ENCODE measurements around the gene SLK. TPM values are rescaled to one million over a fixed set of nuclear protein-coding genes. Genes with fewer than 3 reads are reported as not detected.

Gene SLK
- total and polyA plus RNA-seq, 4 donors: 13.3 to 86.4 (median 31.3) TPM

DNA sequence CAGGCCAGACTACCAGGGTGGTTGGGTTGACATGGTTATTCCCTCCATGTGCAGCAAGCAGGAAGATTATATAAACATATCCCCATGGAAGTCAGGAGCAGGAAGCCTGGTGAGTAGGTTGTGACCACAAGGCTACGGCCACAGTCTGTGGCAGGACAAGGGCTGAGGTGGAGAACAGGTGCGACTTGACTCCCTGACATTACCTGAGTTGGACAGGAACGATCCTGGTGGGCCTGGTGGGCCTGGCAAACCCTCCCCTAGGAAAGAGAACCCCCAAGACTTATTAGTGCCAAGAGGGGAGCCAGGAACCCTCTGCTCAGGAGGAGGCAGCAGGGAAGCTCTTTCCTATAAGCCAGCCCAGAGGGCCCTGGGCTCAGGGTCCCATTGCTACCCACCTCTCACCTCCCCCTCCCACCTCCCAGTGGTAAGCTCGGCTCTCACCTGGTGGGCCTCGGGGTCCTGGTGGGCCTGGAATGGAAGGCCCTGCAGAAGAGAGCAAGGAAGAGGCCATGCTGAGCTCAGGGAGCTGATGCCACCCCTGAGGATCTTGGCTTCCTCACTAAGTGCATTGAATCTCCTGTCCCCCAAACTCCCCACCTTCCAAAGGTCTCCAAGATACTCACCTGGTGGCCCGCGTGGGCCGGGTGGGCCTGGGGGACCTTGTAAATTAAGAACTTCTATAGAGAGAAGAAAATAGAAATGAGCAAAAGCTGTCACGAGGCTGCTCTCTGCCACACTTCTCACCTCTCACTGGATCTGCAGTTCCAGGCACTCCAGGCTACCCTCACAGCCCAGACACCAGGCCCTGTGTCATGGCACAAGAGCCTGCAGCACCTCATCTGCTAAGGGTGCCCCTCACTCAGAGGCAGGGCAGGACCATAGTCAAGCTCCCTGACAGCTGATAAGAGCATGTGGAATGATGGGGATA is 74.2 kb downstream of the SLK start:
- 83 to 88% methylated on average over 9 of the region's 9 CpGs for WGBS, 2 donors
- Histone ChIP-seq H3K4me3 (no peak overlapping the region), H3K27me3 (ENCODE audit: control insufficient read depth in 3 of 3, insufficient read depth in 3 of 3, low read length in 2 of 3) (no peaks in the 10 kb centered on the region), H3K9me3 (ENCODE audit: control insufficient read depth in 4 of 4, insufficient read depth in 3 of 4, low read length in 3 of 4) (no peaks in the 10 kb centered on the region), H3K4me1 (ENCODE audit: control insufficient read depth in 5 of 5, insufficient read depth in 5 of 5, low read length in 5 of 5) (no peaks in the 10 kb centered on the region), H3K36me3 (ENCODE audit: control insufficient read depth in 4 of 4, insufficient read depth in 4 of 4, low read length in 4 of 4) (no peaks in the 10 kb centered on the region), H3K9ac (ENCODE audit: insufficient read depth in 1 of 2, low read length in 2 of 2) (no peak overlapping the region), H3K27ac (ENCODE audit: low read depth in 1 of 2, low read length in 1 of 2) (no peak overlapping the region)
- DNase-seq: no peak
- TF ChIP-seq, protein P1, sequence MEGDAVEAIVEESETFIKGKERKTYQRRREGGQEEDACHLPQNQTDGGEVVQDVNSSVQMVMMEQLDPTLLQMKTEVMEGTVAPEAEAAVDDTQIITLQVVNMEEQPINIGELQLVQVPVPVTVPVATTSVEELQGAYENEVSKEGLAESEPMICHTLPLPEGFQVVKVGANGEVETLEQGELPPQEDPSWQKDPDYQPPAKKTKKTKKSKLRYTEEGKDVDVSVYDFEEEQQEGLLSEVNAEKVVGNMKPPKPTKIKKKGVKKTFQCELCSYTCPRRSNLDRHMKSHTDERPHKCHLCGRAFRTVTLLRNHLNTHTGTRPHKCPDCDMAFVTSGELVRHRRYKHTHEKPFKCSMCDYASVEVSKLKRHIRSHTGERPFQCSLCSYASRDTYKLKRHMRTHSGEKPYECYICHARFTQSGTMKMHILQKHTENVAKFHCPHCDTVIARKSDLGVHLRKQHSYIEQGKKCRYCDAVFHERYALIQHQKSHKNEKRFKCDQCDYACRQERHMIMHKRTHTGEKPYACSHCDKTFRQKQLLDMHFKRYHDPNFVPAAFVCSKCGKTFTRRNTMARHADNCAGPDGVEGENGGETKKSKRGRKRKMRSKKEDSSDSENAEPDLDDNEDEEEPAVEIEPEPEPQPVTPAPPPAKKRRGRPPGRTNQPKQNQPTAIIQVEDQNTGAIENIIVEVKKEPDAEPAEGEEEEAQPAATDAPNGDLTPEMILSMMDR (IDR thresholded peaks at IDR 0.05; ENCODE audit: control extremely low read depth, extremely low read depth): no peak
- no peak for ATAC-seq (ENCODE audit: insufficient read depth, low FRiP score)

- Histone ChIP-seq H3K27ac (ENCODE audit: low read depth in 1 of 2, low read length in 1 of 2) (no peak overlapping the region), H3K9ac (ENCODE audit: insufficient read depth in 1 of 2, low read length in 2 of 2) (no peak overlapping the region), H3K4me3 (no peak overlapping the region), H3K36me3 (ENCODE audit: control insufficient read depth in 4 of 4, insufficient read depth in 4 of 4, low read length in 4 of 4) (no peaks in the 10 kb centered on the region), H3K4me1 (ENCODE audit: control insufficient read depth in 5 of 5, insufficient read depth in 5 of 5, low read length in 5 of 5) (no peaks in the 10 kb centered on the region), H3K27me3 (ENCODE audit: control insufficient read depth in 3 of 3, insufficient read depth in 3 of 3, low read length in 2 of 3) (no peaks in the 10 kb centered on the region), H3K9me3 (ENCODE audit: control insufficient read depth in 4 of 4, insufficient read depth in 3 of 4, low read length in 3 of 4) (no peaks in the 10 kb centered on the region)
- WGBS, 2 donors: 88 to 90% methylated on average over 14 of the region's 14 CpGs
- TF ChIP-seq, protein P1 (IDR thresholded peaks at IDR 0.05; ENCODE audit: control extremely low read depth, extremely low read depth): no peak
- no peak for DNase-seq
- ATAC-seq (ENCODE audit: insufficient read depth, low FRiP score): no peak
Observed at GRCh38 chr10:104041891-104042535, 75.1 kb downstream of the SLK start.

- TF ChIP-seq, protein P1 (IDR thresholded peaks at IDR 0.05; ENCODE audit: control extremely low read depth, extremely low read depth): no peak
- ATAC-seq (ENCODE audit: insufficient read depth, low FRiP score): no peak
- H3K36me3 ChIP-seq (ENCODE audit: control insufficient read depth in 4 of 4, insufficient read depth in 4 of 4, low read length in 4 of 4): no peaks in the 10 kb centered on the region
- no peaks in the 10 kb centered on the region for H3K9me3 ChIP-seq (ENCODE audit: control insufficient read depth in 4 of 4, insufficient read depth in 3 of 4, low read length in 3 of 4)
- H3K9ac ChIP-seq (ENCODE audit: insufficient read depth in 1 of 2, low read length in 2 of 2): no peak overlapping the region
- H3K27me3 ChIP-seq (ENCODE audit: control insufficient read depth in 3 of 3, insufficient read depth in 3 of 3, low read length in 2 of 3): no peaks in the 10 kb centered on the region
- WGBS, 2 donors: 76 to 84% methylated on average over 8 of the region's 8 CpGs
- no peak for DNase-seq
- H3K4me3 ChIP-seq: no peak overlapping the region
- H3K27ac ChIP-seq (ENCODE audit: low read depth in 1 of 2, low read length in 1 of 2): no peak overlapping the region
- H3K4me1 ChIP-seq (ENCODE audit: control insufficient read depth in 5 of 5, insufficient read depth in 5 of 5, low read length in 5 of 5): no peaks in the 10 kb centered on the region
Observed at GRCh38 chr10:104043185-104043830, 76.4 kb downstream of the SLK start.

All from lung (tissue), 12 donors.